Measurements from ENCODE around the gene RSPH6A.

RSPH6A gene

GRCh38 chr19:45824041-45824471 lies 8.9 kb upstream of the RSPH6A start:
- H3K27me3 ChIP-seq (replicated peaks; ENCODE audit: control insufficient read depth, insufficient read depth, low read length) = no peaks in the 10 kb centered on the region
- peaks cover 63% of the 10 kb centered on the region for H3K36me3 ChIP-seq (ENCODE audit: control insufficient read depth, insufficient read depth, low read length)
- no peak for TF ChIP-seq CTCF (IDR thresholded peaks at IDR 0.05; ENCODE audit: insufficient read depth, low read length, poor library complexity, severe bottlenecking)
- no peak for DNase-seq (ENCODE audit: extremely low read depth, insufficient read length)
- no peak overlapping the region for H3K4me3 ChIP-seq (replicated peaks; ENCODE audit: low read depth, low read length)

GRCh38 chr19:45823182-45823581 lies 8.1 kb upstream of the RSPH6A start:
- peaks cover 58% of the 10 kb centered on the region for H3K36me3 ChIP-seq (ENCODE audit: control insufficient read depth, insufficient read depth, low read length)
- H3K27me3 ChIP-seq (replicated peaks; ENCODE audit: control insufficient read depth, insufficient read depth, low read length) = no peaks in the 10 kb centered on the region
- DNase-seq (ENCODE audit: extremely low read depth, insufficient read length) = no peak
- no peak overlapping the region for H3K4me3 ChIP-seq (replicated peaks; ENCODE audit: low read depth, low read length)
- no peak for TF ChIP-seq CTCF (IDR thresholded peaks at IDR 0.05; ENCODE audit: insufficient read depth, low read length, poor library complexity, severe bottlenecking)

GRCh38 chr19:45822716-45823115 lies 7.6 kb upstream of the RSPH6A start:
- TF ChIP-seq CTCF (IDR thresholded peaks at IDR 0.05; ENCODE audit: insufficient read depth, low read length, poor library complexity, severe bottlenecking) = no peak
- Histone ChIP-seq H3K4me3 (replicated peaks; ENCODE audit: low read depth, low read length) (no peak overlapping the region), H3K27me3 (replicated peaks; ENCODE audit: control insufficient read depth, insufficient read depth, low read length) (no peaks in the 10 kb centered on the region), H3K36me3 (ENCODE audit: control insufficient read depth, insufficient read depth, low read length) (peaks cover 55% of the 10 kb centered on the region)
- no peak for DNase-seq (ENCODE audit: extremely low read depth, insufficient read length)

- Histone ChIP-seq H3K36me3 (ENCODE audit: control insufficient read depth, insufficient read depth, low read length) (peaks cover 47% of the 10 kb centered on the region), H3K27me3 (replicated peaks; ENCODE audit: control insufficient read depth, insufficient read depth, low read length) (no peaks in the 10 kb centered on the region), H3K4me3 (replicated peaks; ENCODE audit: low read depth, low read length) (no peak overlapping the region)
- DNase-seq (ENCODE audit: extremely low read depth, insufficient read length) = no peak
- TF ChIP-seq CTCF (IDR thresholded peaks at IDR 0.05; ENCODE audit: insufficient read depth, low read length, poor library complexity, severe bottlenecking) = no peak
Observed at GRCh38 chr19:45821570-45821969, 6.5 kb upstream of the RSPH6A start.

GRCh38 chr19:45821103-45821521 lies 6.0 kb upstream of the RSPH6A start:
- DNase-seq (ENCODE audit: extremely low read depth, insufficient read length) = no peak
- peaks cover 45% of the 10 kb centered on the region for H3K36me3 ChIP-seq (ENCODE audit: control insufficient read depth, insufficient read depth, low read length)
- no peak overlapping the region for H3K4me3 ChIP-seq (replicated peaks; ENCODE audit: low read depth, low read length)
- no peak for TF ChIP-seq CTCF (IDR thresholded peaks at IDR 0.05; ENCODE audit: insufficient read depth, low read length, poor library complexity, severe bottlenecking)
- no peaks in the 10 kb centered on the region for H3K27me3 ChIP-seq (replicated peaks; ENCODE audit: control insufficient read depth, insufficient read depth, low read length)

All from GM06990 (cell line).